Stimulated activated CD4-positive, alpha-beta T cell treated with anti-CD3 and anti-CD28 coated beads, Interleukin-15, amount 100 ng/mL, for 24 hours (primary cell): ENCODE results near the gene NEIL3.

Experiments used
- DNase-seq: peaks from one replicate; pipeline ENCODE4 v3.0.0-alpha.2; 2020

Gene NEIL3

DNA sequence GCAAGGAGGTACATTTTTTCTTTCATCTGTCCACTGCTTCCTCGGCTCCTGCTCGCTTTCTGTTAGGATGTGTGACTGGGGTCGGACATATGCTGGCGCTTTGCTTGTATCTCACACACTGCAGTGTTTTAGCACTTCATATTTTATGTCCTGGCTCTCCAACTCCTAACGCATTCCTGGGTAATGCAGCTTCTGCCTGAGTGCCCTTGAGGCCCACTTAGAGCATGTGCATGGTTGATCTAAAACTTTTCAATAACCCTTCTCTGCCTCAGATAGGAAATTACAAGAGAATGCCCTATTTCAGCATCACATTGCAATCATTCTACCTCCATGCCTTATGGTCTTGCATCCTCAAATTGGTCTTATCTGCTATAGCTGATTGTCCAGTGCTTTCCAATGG, 65.3 kb downstream of the NEIL3 start:
- DNase-seq, result no peak

DNA sequence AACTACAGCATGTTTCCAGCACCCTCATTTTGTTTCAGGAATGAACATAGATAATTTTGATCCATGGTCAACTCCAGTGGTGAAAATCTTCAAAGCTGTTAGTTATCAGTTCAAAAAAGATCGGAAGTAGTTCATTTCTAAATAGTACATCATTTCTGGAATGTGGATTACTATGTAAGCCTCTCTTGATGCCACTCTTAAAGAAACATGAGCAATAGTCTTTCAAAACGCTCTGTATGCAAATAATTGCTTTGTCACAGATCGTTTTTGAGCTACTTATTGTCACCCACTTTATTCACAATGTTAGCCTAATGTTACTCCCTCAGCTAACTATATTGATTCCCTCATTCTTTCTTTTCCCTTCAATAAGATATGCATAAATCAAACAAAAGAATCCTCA, 65.7 kb downstream of the NEIL3 start:
- no peak for DNase-seq

DNA sequence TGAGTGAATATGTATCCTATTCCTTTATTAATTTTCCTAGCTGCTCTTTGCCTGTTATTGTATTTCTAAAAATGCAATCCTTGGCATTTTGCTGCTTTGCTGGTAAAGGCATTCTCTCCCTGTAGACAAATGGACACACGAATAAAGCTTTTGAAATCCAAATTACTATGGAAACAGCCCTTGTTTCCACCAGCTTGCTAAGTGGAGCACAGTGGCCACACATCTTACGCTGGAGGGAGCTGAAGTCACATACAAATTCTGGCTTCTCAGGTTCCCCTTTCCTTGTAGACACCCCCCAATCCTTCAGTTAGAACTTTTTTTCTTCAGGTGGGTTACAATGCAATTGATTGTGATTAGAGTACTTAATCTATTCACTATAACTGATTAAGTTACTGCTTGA, 66.3 kb downstream of the NEIL3 start:
- no peak for DNase-seq

DNA sequence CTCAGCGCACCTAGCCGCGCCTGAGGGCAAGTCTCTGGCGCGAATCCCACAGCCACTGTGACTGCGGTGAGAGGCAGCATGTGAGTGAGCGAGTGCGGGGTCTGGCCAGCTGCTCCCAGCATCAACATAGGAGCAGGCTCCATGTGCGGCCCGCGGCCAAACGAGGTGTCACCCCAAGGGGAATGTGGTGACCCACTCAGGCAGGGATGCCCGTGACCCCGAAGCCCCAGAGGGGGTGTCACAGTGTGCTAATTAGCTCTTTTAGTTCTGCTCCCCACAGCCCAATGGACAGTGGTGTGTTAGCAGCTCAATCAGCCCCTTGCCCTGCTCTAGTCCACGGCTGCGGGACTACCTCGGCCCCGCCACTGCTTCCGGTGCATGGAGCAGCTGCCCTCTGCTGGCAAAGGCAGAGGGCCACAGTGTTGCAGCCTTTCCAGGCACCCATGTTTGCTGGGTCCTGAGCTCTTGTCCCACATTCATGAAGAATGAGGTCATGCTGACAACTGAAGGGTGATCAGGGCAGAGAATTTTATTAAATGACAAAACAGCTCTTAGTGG, 71.1 kb downstream of the NEIL3 start:
- peak; percentile 11 for DNase-seq

DNA sequence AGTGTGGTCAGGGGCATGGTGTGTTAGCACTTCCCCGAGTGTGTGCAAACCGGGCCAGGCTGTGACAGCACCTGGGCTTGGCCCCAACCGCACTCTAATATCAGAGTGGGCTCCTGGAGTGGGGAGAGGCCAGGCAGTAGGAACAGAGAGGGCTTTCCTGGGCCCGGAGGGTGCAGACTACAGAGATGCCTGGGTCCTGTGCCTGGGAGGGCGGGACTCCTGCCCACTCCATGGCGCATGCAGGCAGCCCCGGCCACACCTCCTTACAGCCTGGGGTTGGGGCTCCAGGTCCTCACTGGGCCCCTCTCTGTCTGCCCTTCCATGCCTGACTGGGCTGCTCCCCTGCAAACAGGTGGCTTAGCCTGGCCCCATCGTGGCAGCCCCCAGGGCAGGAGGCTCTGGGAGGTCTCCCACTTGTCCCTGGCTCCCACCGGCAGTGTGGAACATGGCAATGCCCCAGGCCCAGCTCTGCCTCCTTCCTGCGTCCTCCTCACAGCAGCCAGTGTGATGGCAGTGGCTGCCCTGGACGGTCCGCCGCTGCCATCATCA, 72.2 kb downstream of the NEIL3 start:
- DNase-seq, result no peak

DNA sequence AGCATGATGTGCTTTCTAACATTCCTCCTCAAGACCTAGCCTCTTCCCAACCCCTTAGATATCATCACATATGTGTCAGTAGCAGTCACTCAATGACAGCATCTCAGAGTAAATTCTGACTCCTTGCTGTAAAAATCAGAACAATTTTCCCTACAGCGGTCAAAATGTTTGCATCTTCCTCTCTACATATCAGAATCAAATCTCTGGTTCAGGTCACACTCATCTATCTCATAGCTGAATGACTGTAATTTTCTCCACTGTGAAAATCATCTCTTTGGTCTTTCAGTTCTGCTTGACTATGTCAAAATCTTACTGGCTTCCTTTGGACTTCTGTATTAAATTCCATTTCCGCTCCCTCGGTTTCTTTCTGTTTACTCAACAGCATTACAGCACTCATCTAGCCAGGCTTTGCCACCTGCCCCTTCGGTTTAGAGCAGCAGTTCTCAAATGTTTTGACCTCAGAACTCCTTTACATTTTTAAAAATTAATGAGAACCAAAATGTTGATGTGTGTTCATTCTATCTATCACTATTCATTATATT, 75.3 kb downstream of the NEIL3 start:
- DNase-seq, result no peak

DNA sequence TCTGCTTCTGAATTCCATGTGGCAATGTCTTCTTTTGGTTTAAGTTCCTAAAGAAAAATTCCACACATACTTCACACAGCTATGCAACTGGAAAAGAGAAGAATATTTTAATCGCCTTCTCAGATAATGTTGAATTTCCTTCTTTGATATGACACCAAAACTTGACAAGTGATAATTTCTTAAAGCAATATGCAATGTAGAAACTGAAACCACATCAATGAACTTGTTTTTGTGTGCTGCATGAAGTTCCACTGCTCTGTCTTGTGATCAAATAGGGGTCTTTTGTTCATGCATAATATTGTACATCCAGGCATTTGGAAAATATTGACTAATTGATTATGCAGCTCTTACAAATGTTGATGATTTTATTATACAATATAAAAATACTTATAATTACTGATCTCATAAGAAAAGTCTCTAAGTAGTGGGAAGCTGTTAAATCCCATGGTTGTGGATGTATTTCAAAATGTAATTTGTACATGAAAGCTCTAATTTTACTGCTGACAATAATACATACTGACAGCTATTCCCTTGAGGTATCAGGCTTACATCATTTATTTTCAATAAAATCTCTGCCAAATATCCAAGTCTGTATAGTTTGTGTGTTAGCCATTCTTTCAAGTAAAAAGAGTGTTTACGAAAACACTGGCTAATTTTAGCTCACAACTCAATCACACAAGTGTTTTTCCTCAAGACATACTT, 76.1 kb downstream of the NEIL3 start:
- DNase-seq, result no peak

DNA sequence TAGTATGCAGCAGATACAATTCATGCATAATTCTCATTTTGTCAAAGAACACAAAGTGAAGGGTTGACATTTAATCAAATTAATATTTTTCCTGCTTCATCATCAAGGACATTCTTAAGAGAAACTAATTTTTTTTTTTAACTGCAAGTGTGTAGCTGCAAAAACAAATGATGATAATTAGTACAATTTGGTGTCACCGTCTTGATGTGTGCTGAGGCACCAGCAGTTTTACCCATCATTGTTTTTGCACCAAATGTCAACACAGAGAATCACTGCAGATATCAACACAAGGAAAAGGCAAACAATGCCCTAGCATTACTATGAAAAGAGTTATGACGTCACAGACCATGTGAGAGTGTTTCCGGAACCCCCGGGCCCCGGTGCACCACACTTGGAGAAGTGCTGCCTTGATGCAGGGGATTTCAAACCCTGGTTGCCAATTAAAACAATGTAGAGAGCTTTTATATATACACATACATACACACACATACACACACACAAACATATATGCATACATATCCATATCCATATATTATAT, 76.7 kb downstream of the NEIL3 start:
- no peak for DNase-seq

DNA sequence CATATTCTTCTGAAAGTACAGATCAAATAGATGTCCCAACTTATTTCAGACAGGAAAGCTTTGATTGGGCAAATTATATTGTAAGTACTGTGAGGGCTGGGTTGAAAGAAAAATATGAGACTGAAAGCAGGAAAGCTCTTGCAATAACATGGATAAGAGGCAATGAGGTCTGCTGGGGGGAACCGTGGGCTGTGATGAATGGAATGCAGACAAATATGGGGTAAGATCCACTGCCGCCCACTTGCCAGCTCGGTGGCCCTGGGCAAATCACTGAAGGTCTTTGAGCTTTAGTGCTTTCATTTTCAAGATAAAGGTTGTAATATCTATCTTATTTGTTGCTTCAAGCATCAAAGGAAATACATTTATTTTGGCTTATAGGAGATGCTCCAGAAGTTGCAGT, 81.6 kb downstream of the NEIL3 start:
- DNase-seq, result no peak

DNA sequence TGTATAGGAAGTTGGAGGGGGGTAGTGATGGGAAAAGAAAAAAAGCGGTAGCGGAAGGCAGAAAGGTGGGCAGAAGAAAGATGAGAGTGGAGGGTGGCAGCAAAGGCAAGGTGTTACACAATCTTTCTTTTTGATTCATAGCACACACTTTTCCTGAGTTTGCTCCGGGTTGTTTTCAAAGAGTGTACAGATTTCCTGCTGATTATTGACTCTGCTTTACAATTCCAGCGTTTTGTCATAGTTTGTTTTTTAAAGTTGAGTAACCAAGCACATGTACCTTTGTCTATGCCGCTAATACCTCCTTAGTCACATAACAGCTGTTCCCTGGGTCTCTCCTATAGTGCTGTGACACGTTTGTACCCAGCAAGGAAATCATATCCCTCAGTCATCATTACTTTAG, 82.3 kb downstream of the NEIL3 start:
- DNase-seq, result no peak

DNA sequence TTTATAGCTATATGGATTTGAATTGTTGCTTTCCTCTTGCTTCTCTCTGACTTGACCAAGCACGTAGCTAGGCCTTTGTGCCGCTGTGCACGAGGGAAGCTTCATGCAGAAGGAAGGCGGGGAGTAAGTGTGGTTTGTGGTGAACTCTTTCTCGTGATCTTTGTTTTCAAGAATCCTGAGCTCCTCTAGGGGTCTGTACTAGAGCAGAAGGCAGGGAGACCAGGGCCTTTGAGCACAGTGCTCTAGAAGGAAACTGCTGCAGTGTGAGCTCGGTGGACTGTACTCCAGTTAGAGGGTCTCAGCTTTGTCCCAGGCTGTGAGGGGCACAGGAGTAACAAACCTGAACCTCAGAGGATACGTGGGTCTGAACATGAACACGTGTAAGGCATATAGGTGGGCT, 83.6 kb downstream of the NEIL3 start:
- DNase-seq, result peak; percentile 6

DNA sequence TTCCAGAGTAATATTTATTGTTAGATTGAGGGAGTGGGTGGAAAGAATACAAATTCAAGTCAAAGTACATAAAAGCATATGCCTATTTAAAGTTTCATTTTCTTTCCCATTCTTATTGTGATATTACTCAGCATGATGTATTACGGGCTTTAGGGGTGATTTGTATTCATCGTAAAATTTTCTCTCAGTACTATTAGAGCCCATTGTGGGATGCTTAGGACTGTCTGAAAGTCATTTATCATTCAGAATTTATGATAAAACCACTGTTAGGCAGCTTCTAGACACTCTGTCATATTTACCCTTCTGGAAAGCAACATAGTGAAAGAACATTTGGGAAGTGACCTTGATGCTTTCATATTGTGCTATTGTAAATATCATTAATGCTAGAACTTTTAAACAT, 86.7 kb downstream of the NEIL3 start:
- DNase-seq, result no peak

DNA sequence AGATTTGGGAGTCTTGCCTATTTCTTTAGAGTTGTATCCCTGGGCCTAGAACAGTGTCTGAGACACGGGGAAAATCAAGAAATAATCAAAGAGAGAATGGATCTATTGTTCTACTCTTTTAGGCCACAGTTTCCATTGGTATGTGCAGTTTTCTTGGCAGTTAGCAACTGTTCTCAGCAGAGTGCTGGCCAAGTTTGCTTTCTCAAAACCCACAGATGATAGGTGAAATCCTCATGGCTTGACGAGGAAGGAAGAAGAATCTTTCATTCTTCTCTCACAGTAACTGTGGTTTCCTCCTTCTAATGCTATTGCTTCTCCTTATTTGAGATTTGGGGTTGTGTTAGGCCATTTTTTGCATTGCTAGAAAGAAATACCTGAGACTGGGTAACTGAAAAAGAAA, 90.4 kb downstream of the NEIL3 start:
- no peak for DNase-seq

DNA sequence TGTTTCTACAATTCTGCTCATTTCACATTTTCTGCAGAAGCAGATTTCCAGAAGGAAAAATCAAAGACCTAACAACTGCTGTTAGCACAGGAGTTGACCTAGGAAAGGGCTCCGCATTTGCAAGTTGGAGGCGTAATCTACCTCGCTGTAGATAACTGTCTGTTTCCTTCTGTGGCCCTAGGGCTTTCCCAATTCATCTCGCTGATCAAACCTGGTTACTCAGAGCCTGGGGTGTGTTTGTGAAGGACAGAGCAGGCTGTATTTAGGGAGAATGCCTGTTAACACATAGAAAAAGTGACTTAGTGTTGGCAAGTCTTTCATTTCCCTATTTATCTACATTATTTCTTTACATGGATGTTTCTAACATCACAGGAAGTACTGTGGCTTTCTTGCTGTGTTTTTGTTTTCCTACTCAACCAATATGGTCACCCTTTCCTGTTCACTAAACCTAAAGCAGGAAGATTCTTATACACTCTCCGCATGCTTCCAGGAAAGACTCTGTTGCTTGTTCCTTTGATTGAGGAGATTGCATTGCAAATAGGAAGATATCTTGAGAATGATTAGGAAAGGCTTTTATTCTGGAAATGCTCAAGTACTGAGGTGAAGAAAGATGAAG, 92.1 kb downstream of the NEIL3 start:
- DNase-seq, result no peak

DNA sequence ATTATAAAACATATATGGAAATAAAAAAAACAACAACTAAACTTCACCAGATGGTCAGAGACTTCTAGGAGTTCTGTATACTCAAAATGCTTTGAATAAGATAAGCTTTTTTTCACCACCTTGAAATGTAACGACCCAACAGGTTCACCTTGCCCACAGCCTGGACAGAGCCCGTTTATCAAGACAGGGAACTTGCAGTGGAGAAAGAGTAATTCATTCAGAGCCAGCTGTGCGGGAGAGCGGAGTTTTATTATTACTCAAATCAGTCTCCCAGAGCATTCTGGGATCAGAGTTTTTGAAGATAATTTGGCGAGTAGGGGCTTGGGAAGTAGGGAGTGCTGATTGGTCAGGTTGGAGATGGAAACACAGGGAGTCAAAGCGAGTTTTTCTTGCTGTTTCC, 94.1 kb downstream of the NEIL3 start:
- no peak for DNase-seq

DNA sequence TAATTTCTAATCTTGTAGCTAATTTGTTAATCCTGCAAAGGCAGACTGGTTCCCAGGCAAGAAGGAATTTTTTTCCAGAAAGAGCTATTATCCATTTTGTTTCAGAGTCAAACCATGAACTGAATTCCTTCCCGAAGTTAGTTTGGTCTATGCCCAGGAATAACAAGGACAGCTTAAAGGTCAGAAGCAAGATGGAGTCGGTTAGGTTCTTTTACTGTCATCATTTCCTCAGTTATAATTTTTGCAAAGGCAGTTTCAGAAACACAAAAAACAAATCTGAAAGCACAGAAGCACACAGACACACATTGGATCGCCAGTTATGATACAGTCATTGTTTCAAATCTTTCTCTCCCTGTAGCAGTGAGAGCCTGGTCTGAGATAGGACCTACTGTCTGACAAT, 94.7 kb downstream of the NEIL3 start:
- no peak for DNase-seq

DNA sequence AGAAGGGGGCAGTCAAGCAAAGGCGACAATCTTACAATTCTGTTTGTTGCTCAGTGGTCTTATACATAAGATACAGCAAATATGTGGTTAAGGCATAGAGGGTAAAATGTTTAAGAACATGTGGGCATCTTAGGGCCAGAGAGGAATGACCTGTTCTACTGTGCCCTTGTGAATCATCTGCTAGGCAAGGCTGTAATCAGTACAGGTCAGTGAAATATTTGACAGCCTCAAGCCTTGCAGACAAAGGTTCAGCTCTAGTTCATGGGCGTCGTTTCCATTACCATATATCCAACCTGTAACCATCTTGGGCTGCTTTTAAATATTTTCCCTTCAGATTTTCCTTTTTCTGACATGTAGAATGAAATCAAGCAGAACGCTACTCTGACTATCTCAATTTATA, 95.3 kb downstream of the NEIL3 start:
- DNase-seq, result no peak

DNA sequence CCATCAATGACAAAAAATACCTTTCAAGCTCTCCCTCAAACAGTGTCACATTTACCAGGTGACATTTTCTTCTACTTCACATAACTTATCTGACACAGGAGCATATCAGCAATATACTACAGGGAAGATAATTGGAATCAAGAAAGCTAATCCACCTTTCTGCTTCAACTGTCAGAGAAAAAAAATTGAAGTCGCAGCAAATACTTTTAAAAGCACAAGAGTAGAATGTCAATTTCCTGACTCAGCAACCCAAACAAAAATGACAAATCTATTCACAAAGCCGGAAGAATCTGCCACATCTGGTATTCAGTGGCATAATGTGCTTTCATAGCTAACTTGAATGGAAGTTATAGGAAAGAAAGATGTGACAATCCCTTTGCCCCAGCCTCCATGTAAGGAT, 95.8 kb downstream of the NEIL3 start:
- no peak for DNase-seq

DNA sequence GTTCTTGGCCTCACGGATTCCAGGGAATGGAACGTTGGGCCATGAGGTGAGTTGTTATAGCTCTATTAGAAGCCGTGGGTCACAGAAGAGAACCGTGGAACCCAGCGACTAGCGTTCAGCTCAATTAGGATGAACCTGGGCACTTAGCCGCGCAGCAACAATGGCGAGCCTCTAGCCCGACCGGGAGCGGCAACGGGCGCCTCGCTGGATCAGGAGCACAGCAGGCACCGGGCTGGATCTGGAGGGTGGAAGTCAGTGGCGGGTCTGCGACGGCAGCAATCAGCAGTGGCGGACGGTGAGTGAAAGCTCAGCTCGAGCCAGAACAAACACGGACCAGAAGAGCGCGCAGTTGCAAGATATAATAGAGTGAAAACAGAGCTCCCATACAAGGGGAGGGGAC, 98.3 kb downstream of the NEIL3 start:
- DNase-seq, result no peak

DNA sequence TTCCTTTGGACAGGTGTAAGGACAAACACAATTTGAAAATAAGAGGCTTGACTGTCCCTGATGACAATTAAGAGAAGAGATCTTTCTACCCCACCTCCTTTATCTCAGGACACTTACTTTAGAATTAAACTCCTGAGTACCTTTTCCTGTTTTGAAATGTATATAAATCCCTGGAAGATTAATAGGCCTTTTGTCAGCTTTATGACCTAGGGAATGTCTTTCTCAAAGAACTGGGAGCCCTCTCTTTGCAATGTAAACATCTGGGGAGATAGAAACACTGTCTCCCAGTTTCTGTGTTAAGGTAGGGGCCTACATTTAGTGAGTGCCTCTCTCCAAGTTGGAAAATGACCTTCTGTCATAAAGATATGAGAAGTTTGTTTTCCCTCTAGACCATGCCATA, 100.9 kb downstream of the NEIL3 start:
- no peak for DNase-seq

DNA sequence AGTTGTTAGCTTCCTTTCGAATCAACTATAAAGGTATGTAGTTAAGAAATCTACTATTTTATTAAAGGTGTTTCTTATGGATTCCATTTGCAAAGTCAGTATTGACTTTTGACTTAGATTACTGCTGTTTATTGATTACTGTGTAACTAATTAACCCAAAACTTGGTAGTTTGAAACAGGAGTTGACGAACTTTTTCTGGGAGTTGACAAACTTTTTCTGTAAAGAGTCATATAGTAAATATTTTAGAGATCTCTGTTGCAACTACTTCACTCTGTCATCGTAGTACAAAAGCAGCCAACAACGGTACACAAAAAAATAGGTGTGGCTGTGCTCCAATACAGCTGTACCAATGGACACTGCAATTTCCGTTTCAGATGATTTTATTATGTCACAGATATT, 102.3 kb downstream of the NEIL3 start:
- no peak for DNase-seq
